Stimulated activated CD4-positive, alpha-beta T cell treated with anti-CD3 and anti-CD28 coated beads, TNF-alpha, amount 100 ng/mL, for 24 hours (primary cell): Measurements from ENCODE around the gene EVX2.
A peak's percentile ranks its signal among the peaks of the same experiment; 100 is the strongest.

ENCODE experiments used
- DNase-seq, 3 experiments: peaks; one replicate each; pipeline ENCODE4 v3.0.0-alpha.2; 2020; ENCODE audit warnings: low read depth in 3 of 3

Gene EVX2

DNA sequence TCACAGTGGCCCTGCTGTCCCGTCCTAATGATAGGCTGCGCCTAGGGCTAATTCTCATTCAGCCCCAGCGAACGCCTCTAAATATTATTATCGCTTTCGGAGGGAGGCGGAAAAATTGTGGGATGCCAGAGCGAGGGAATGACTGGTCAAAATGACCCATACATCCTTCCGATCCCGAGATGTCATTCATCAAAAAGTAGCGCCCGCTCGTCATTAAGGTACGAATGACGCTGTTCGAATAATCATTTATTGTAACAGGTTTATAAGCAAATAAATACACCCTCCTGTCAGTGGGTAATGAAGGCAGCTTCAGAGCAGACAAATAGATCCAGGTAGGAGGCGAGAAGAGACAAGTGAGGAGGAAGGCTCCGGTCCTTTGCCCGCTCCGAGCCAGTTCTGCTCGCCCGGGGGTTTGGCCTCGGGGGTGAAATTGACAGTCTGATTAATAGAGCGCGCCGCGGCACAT, at the start of gene EVX2:
Gene EVX2 (minus strand): TSS at position 167 of the 466 bp plus-strand sequence. CDS start 186 bp downstream, outside the sequence.
- no peak for DNase-seq

DNA sequence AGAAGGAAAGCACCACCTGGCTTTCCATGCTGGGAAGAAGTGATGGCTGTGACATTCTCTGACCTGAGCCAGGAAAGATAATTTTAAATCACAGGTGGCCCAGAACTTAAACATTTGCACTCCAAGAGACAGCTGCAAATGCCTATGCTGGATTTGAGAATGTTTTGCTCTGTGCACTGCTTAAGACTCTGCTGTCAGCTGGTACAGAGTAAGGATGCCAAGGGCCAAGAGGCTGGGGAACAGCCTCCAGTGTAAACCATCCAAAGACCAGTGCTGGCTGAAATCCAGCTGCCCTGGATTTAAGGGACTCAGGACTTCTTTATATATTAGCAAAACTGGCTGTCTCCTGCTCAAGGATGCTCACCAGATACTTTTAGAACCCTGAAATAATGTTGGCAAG, 49.6 kb upstream of the EVX2 start:
- DNase-seq = no peak

DNA sequence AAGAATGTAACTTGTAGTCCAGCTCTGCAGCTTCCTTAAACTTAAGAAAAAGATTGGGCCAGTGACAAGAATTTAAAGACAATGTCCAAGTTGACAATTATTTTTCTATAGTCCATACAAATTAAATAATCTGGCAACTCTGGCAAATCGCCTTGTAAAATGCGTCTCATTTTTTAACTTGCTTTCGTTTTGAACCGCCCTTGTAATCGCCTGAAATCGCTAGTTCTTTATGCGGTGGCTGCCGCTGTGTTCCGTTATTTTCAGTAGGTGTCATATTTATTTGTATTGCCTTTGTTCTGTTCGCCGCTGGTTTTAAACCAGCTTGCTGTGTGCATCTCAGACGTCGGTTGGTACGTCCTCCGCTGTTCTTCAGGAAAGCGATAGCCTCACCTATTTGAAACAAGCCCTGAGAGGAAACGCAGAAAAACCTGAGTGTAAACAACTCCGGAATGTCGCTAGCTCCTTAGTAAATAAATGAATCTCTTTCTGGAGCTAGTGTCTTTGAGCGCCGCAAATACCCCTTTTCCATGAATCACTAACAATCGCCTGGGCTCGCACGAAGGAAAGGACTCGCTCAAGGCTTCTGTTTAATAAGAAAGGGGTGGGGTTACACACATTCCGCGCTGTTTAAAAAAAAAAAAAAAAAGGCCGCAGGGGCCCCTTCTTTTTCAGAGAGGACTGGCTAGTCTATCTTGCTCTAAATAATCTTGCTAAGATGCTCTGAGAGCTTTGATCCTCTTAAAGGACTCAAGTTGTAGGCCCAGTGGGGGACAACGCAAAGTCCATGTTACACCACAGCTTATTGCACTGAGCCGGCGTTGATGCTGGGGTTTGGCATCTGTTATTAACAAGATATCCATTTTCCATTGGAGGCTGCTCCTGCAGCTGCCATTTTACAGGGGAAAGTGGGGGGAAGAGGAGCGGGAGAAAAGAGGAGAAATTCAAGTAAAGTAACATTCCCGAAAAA, 48.7 kb upstream of the EVX2 start:
- DNase-seq = no peak

DNA sequence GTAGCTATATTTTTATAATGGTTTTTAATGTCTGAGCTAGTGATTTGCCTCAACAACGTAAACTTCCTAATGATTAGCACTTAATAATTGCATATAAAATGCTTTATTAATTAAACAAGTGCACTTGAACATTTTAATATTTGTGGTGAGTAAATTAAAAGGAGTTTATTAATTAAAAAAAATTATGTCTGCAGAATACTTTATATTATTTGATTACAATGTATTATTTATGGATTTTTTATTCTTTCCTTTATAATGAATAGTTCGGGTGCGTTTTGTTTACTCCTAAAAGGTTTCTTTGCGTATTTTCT, 48.0 kb upstream of the EVX2 start:
- no peak for DNase-seq

DNA sequence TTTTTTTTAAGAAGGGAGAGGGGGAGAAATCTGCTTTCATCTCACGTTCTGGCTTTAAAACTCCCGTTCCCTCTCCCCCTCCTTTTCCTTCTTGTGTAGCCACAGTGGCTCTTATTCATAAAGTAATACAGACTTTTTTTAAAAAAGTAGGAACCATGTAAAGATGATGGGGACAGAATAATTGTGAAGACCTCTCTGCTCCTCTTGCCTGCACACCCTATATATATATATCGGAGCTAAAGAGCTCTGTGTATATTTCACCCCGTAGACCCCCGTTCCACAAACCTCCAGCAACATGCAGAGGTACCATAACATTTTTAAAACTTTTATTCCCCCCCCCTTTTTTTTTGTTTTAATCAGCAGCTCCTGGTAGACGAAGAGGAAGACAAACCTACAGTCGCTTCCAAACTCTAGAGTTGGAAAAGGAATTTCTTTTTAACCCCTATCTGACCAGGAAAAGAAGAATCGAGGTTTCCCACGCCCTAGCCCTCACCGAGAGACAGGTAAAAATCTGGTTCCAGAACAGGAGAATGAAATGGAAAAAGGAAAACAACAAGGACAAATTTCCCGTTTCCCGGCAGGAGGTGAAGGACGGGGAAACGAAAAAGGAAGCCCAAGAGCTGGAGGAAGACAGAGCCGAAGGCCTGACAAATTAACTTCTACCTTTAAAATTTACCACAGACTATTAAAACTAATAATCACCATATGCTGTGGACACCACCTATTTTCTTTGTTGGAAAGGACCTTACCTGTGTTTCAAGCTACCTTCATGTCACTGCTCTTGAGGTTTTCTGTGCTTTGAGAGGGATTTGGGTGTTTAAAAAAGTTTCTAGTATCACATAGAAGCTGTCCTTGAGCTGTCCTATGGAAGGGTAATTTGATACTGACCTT, 47.4 kb upstream of the EVX2 start:
- DNase-seq = no peak

DNA sequence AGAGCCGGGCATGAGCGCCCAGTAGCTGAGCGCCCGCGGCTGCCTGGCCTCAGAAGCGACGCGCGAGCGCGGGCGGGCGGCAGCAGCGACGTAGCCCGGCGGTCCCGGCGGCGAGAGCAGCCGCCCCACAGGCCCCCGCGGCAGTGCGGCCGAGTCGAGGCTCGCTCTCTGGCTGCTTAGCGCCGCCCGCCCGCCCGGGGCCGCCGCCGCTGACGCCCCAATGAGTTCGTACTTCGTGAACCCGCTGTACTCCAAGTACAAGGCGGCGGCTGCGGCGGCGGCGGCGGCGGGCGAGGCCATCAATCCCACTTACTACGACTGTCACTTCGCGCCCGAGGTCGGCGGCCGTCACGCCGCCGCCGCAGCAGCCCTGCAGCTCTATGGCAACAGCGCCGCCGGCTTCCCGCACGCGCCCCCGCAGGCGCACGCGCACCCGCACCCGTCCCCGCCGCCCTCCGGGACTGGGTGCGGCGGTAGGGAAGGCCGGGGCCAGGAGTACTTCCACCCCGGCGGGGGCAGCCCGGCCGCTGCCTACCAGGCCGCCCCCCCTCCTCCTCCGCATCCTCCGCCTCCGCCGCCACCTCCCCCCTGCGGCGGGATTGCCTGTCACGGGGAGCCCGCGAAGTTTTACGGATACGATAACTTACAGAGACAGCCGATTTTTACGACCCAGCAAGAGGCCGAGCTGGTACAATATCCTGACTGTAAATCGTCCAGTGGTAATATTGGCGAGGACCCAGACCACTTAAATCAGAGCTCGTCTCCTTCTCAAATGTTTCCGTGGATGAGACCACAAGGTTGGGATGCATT, 46.6 kb upstream of the EVX2 start:
- DNase-seq = no peak

DNA sequence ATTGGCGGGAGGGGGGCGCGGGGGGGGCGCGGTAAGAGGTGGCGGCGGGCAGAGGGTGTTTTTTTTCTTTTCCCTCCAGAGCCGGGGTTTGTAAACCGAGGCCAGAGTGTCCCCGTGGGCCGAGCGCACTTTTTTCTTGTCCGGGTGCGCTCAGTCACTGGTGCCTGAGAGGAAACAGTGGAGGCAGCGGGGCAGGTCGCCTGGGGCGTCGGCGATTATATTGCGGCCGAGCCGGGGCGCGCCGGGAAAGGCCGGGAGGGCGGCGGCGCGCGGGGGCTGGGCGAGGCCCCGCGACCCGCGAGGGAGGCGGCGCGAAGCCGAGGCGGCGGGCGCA, 46.0 kb upstream of the EVX2 start:
- no peak for DNase-seq

DNA sequence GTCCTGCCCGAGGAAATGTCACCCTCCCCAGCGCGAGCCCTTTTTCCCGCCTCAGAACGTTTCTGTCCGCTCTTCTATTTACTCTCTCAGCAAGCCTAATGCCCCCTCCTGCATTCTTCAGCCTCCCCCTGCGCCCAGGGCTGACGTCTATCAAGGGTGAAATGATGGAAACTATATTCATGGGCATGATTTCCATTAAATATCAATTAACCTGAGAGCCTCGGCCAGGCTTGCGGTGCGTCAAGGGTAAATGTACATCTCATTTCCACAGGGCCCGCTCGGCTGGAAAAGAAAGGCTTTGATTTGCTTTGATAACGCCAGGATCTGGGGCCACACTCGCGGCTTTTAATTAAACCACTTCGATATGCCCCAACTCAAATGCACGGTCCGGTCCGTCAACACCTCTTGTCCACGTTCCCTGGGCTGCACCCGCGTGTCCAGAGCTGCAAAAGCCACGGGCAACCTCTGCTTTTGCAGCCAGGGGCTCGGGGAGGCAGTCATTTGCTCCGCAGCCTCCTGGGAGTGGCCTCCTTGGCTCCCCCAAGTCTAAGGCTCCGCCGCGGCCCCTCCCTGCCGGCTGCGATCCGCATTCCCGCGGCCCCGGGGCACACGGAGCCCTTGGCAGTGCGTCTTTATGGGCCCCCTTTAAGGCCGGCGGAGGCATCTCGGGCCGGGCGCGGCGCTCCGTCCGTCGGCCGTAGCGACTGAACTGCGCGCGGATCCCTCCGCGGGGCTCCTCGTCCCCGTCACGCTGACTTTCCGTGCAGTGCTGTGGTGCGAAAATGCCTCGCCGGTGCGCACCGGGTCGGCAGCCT, 45.4 kb upstream of the EVX2 start, which contains the start of gene HOXD8:
Gene HOXD8 (plus strand): TSS at position 724 of the 815 bp plus-strand sequence. CDS start 662 bp downstream, outside the sequence.
- DNase-seq = no peak

DNA sequence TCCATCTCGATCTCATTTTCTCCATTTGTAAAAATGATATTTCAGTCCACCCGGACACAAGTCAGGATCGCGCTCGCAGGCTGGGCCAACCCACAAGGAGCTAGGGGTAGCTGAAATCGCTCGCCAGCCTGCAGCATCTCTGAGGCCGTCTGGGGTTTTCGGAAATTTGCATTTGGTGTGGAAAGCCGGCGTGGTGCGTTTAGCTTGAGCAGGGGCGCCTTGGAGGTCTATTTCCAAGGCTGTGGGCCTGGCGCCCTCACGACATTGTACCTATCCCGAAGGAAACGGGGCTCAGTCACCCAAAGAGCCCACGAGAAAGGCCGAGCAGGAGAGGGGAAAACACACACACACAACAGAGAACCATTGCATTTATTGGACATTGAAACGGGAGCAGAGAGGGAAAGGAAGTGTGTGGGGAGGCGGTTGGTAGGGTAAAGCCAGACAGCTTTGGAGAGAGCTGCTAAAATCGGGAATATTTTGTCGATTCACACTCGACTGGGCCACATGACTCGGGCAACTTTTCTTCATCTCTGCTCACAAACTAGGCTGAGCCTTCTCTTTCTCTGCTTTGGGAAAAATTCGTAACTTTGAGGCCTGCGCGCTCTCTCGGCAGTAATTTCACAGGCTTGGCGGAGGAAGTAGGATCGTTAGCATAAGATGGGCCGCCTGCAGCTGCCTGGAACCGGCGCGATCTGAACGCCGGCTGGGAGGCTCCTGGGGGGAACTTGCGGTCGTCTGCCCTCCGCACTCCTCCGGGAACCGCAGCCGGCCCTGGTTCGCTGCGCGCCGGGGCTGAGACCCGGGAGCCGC, 44.6 kb upstream of the EVX2 start:
- no peak for DNase-seq

DNA sequence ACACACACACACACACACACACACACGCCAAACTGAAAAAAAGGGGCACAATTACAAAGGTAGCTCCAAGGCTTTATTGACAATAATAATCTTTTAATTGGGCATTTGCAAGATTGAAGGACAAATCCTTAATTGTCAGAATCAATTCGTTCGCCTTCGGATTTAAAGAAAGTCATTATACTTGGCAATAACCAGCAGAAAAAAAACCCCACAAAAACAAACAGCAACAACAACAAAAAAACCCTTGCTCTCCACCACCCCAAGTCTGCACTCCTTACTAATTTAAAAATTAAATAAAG, 44.0 kb upstream of the EVX2 start:
- DNase-seq = no peak

DNA sequence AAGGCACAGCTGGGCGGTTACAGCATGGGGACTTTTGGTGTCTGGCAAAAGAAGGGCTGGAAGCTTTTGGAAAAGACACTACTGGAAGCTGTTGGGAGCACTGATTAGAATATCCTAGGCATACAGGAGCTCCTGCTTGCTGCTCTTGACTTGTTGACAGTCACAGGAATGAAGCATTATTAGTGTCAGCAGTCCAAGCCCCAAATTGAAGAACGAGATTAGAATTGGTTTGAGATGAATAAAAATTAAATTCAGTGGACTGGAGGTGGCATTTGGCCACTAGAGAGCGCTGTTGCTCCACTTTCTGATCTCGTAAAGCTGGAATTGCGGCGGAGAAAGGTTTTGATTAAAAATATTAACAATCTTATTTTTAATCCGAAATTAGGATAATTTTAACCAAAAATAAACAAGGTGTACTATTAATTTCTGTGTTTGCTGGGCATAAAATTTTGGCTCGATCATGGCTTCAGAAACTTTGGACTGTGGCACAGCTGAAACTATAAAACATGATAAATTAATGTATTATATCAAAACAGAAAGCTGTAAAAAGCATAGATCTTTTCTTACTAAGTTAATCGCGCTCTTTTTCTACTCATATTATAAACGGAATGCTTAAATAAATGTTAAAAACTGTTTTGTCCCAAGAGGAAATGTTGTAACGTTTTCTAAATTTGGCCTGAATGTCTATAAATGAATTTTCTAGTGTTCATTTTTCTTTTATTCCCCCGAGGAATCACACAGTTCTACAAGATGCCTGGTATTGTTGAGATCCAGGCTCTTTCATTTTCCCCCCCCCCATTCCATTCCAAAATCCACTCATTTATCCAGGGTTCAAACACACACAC, 43.4 kb upstream of the EVX2 start:
- peak; percentile 42 to 62 (median 57) for DNase-seq

DNA sequence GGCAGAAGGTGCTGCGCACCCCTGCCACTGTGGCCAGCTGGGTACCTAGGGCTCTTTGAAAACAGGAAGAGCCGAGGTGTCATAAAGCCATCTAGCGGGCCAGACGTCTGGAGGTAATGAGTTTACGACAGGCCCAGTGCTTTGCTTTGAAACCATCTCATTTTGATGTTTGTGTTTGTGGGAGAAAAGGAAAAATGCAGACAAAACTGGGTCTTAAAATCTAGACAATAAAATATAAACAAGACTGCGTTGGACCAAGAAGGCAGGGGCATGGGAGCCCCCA, 42.0 kb upstream of the EVX2 start:
- DNase-seq = no peak

DNA sequence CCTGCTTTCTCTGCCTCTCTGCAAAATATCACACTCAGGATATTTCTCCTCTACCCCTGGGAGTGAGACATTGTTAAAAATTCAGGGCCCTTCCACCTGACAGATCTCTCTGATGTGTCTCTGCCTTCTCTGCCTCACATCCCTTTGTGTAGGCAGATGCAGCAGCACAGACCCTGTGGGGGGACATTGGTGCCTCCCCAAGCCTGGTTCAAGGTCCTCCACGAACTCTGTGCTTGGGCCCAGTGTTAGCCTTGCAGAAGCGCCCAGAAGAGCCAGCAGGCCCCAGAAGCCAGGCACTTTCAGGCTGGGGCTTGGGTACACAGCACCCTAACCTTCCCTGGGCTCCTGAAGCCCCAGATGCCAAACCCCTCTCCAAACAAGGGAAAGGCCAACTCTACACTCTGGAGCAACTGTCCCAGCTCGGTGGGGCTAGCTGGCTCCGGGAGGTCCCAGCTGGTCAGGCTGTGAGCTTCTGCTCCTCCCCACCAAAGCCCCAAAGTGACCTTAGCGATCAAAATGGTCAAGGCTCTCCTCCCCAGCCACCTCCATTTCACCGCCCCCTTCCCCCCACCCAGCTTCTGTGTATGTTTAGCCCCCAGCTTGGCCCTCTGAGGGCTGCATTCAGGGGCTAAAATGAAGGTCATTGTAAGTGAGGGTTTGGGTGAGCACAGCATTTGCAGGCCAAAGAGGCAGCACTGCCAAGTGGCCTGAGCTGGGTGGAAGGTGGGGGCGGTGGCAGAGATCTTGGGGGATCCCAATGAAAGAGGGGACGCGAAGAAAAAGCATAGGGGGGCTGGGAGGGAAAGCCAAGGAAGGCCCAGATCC, 41.4 kb upstream of the EVX2 start:
- DNase-seq = no peak

DNA sequence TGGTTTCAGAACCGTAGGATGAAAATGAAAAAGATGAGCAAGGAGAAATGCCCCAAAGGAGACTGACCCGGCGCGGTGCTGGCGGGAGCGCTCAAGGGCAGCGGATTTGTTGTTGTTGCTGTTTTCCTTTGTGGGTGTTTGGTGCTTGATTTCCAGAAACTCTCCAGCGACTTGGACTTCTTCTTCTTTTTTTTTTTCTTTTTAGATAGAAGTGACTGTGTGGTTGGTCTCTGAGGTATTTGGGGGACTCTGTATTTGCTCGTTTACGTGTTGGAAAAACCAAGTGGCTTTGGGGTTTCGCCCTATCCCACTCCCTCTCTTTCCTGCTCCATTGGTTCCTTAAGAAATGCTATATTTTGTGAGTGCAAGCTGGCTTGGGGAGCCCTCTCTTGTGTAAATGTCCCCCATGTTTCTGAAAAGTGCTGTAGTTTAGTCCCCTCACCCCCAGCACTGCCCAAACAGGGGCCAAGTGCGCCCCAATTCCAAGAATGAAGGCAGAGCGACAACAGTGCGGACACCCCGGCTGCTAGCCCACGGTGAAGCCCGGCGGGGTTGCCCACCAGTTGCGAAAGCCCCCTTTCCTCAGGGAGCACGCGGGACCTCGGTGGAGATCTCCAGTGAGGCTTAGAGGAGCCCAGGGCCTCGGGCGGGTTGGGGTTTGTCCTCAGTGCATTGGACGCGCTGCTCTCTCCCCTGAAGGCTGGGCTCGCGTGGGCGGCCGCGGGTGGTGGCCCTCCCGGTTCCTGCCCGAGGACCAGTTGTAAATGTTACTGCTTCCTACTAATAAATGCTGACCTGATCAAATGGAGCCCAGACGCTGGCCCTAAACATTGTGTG, 40.6 kb upstream of the EVX2 start:
- no peak for DNase-seq

DNA sequence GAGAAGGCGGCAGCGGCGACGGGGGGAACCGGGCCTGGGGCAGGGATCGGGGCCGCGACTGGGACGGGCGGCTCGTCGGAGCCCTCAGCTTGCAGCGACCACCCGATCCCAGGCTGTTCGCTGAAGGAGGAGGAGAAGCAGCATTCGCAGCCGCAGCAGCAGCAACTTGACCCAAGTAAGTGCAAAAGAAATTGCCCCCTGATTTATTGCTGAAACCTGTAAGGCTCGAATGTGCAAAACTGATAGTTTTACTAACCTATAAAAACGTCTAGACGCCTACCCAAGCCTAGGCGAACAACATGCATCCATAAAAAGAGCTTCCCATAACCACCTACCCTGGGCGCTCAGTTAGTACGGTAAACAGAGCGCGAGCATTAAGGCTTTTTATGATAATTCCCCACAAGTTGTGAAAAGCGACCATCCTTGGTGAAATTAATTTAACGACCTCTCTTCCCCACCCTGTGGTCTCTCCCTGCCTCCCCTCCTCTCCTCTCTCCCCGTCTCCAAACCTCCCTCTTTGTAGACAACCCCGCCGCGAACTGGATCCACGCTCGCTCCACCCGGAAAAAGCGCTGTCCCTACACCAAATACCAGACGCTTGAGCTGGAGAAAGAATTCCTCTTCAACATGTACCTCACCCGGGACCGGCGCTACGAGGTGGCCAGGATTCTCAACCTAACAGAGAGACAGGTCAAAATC, 39.8 kb upstream of the EVX2 start:
- DNase-seq = no peak

DNA sequence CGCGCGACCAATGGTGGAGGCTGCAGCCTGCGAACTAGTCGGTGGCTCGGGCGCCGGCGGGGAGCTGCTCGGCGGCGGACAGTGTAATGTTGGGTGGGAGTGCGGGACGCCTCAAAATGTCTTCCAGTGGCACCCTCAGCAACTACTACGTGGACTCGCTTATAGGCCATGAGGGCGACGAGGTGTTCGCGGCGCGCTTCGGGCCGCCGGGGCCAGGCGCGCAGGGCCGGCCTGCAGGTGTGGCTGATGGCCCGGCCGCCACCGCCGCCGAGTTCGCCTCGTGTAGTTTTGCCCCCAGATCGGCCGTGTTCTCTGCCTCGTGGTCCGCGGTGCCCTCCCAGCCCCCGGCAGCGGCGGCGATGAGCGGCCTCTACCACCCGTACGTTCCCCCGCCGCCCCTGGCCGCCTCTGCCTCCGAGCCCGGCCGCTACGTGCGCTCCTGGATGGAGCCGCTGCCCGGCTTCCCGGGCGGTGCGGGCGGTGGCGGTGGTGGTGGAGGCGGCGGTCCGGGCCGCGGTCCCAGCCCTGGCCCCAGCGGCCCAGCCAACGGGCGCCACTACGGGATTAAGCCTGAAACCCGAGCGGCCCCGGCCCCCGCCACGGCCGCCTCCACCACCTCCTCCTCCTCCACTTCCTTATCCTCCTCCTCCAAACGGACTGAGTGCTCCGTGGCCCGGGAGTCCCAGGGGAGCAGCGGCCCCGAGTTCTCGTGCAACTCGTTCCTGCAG, 39.1 kb upstream of the EVX2 start, which contains the start of gene HOXD9:
Gene HOXD9 (plus strand): TSS at position 37 of the 728 bp plus-strand sequence. CDS start 50 bp downstream, at position 87.
- DNase-seq = no peak
